Hepatocyte (in vitro differentiated cells): ENCODE data around the gene FGF4.
A peak's percentile ranks its signal among the peaks of the same experiment; 100 is the strongest.

Source experiments
- EZH2 ChIP-seq: fragments of 200-600 bp; sonication (generic); IDR thresholded peaks from 2 replicates; pipeline ENCODE4 v1.6.1; 2016; ENCODE audit warnings: antibody characterized with exemption, mild to moderate bottlenecking, borderline replicate concordance
- EZH2phosphoT487 ChIP-seq: fragments of 200-600 bp; sonication (generic); IDR thresholded peaks from one replicate; pipeline ENCODE4 v1.6.1; 2018; ENCODE audit warnings: antibody characterized with exemption, mild to moderate bottlenecking, low read depth, moderate library complexity; ENCODE audit not compliant: unreplicated experiment, severe bottlenecking
- TF ChIP-seq, protein P1 (sequence below): fragments of 200-600 bp; sonication (generic); IDR thresholded peaks from 2 replicates; pipeline ENCODE4 v1.5.1; 2016; ENCODE audit warnings: antibody characterized with exemption, mild to moderate bottlenecking; ENCODE audit not compliant: poor library complexity

DNA sequence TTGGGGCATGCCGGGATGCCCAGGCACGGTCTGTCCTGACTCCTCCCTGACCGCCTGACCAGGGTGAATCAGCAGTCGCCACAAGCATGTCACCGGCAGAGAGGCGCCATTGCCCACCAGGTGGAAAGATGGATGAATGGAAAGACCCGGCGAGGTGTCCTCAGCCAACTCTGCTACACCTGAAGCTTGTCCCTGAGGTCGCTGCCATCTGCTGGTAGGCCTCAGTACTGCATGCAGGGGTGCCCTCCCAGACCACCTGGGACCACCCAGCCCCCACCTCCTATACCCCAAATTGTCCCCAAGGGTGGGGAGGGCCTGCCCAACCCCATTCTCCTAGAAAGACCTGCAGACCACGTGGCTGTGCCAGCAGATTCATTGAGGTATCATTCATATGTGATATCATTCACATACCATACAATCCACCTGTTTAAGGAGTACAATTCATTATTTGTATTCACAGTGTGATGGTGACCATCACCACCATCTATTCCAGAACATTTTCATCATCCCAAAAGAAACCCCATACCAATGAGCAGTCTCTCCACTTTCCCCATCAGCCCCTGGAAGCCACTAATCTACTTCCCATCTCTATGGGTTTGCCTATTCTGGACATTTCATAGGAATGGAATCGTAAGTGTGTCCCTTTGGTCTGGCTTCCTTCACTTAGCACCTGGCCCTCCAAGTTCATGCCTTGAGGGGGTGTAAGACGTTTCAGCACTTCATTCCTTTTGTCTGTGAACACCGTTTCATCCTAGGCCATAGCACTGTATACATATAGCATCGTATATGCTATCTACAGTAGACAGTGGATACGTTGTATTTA, 26.6 kb upstream of the FGF4 start:
- TF ChIP-seq, protein P1, sequence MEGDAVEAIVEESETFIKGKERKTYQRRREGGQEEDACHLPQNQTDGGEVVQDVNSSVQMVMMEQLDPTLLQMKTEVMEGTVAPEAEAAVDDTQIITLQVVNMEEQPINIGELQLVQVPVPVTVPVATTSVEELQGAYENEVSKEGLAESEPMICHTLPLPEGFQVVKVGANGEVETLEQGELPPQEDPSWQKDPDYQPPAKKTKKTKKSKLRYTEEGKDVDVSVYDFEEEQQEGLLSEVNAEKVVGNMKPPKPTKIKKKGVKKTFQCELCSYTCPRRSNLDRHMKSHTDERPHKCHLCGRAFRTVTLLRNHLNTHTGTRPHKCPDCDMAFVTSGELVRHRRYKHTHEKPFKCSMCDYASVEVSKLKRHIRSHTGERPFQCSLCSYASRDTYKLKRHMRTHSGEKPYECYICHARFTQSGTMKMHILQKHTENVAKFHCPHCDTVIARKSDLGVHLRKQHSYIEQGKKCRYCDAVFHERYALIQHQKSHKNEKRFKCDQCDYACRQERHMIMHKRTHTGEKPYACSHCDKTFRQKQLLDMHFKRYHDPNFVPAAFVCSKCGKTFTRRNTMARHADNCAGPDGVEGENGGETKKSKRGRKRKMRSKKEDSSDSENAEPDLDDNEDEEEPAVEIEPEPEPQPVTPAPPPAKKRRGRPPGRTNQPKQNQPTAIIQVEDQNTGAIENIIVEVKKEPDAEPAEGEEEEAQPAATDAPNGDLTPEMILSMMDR = peak; percentile 72
- TF ChIP-seq EZH2phosphoT487 = no peak
- no peak for TF ChIP-seq EZH2
